Prostate gland (tissue), 2 donors: ENCODE measurements around the gene TP53TG3.
"Not testable (repeated sequence)": the region's sequence is repeated elsewhere in the genome, so short reads cannot be mapped to it uniquely, and the experiment has no call there.

Source experiments
- CTCF ChIP-seq, 4 experiments: fragments of 200-600 bp in 2 of 4; fragments of 450-650 bp in 2 of 4; sonication (generic) in 2 of 4; IDR thresholded peaks; 1 replicate in 3 of 4; 2 replicates in 1 of 4; pipeline ENCODE4 v1.5.1; 2016 to 2019; ENCODE audit warnings: antibody characterized with exemption in 4 of 4, mild to moderate bottlenecking in 2 of 4, moderate library complexity in 2 of 4
- POLR2A ChIP-seq: fragments of 450-650 bp; IDR thresholded peaks from one replicate; pipeline ENCODE4 v1.6.1; 2016; ENCODE audit warnings: antibody characterized with exemption, mild to moderate bottlenecking

DNA sequence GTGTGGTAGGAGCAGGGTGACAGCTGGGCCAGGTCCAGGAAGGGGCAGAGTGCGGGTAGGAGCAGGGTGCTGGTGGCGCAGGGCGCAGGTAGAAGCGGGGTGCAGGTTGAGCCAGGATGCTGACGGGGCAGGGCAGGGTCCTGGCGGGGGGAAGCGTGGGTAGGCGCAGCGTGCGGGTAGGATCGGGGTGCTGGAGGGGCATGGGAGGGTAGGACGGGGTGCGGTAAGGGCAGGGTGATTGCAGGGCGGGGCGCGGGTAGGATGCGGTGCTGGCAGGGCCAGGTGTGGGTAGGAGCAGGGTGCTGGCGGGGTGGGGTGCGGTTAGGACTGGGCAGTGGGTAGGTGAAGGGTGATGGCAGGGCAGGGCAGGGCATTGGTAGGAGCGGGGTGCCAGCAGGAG lies 38.4 kb downstream of the TP53TG3 start:
- not testable (repeated sequence) for TF ChIP-seq CTCF (IDR thresholded peaks at IDR 0.05); POLR2A
